PC-9 (cell line): ENCODE data around the gene KIAA2012. TPM values are rescaled to one million over a fixed set of nuclear protein-coding genes. Genes with fewer than 3 reads are reported as not detected.

ENCODE experiments used
- BruUV-seq: library from RNA; stranded (reverse); fragments of 400-500 nt; replicated peaks from 2 replicates; lab custom pipeline; 2021; lab: Mats Ljungman, UMichigan
- CTCF ChIA-PET: fragments of 300-600 bp; sonication (Branson Sonifier 250); formaldehyde crosslinking; loops from one replicate; lab custom pipeline; 2022; ENCODE audit warnings: antibody characterized with exemption; lab: Charles Lee
- POLR2A ChIA-PET: fragments of 300-600 bp; sonication (Branson Sonifier 250); formaldehyde crosslinking; loops from one replicate; lab custom pipeline; 2022; ENCODE audit warnings: antibody characterized with exemption; ENCODE audit not compliant: unreplicated experiment; lab: Charles Lee
- DNase-seq, 2 experiments: peaks; one replicate each; pipeline versions ENCODE4 v3.0.0 to v3.0.0-alpha.2; 2015 to 2022; ENCODE audit warnings: mixed read lengths in 1 of 2
- H2AFZ ChIP-seq: fragments of 200-600 bp; sonication (generic); 2 replicates; pipeline ENCODE4 v1.8.1; 2017; ENCODE audit warnings: antibody characterized with exemption
- H3F3A ChIP-seq: fragments of 200-600 bp; sonication (generic); 2 replicates; pipeline ENCODE4 v1.8.1; 2017; ENCODE audit warnings: antibody characterized with exemption, mild to moderate bottlenecking, low read depth; ENCODE audit not compliant: insufficient read depth
- H3K27ac ChIP-seq: fragments of 200-600 bp; sonication (generic); 2 replicates; pipeline ENCODE4 v1.6.1; 2016; ENCODE audit warnings: mixed run types
- H3K27me3 ChIP-seq: fragments of 200-600 bp; sonication (generic); 2 replicates; pipeline ENCODE4 v1.6.1; 2016; ENCODE audit warnings: low read depth, mixed run types; ENCODE audit not compliant: insufficient read depth
- H3K36me3 ChIP-seq: fragments of 200-600 bp; sonication (generic); 2 replicates; pipeline ENCODE4 v1.6.1; 2016; ENCODE audit warnings: low read depth, mixed run types
- H3K4me1 ChIP-seq: fragments of 200-600 bp; sonication (generic); replicated peaks from 2 replicates; pipeline ENCODE4 v1.6.1; 2016; ENCODE audit warnings: mixed run types; ENCODE audit not compliant: insufficient read depth
- H3K4me2 ChIP-seq: fragments of 200-600 bp; sonication (generic); 2 replicates; pipeline ENCODE4 v1.6.1; 2017; ENCODE audit warnings: mixed run types
- H3K4me3 ChIP-seq: fragments of 200-600 bp; sonication (generic); 2 replicates; pipeline ENCODE4 v1.6.1; 2016; ENCODE audit warnings: mixed run types
- H3K79me2 ChIP-seq: fragments of 200-600 bp; sonication (generic); 2 replicates; pipeline ENCODE4 v1.6.1; 2017; ENCODE audit warnings: low read depth, mixed run types
- H3K9me2 ChIP-seq: fragments of 200-600 bp; sonication (generic); 2 replicates; pipeline ENCODE4 v1.8.1; 2017; ENCODE audit warnings: mild to moderate bottlenecking; ENCODE audit not compliant: insufficient read depth
- H3K9me3 ChIP-seq: fragments of 200-600 bp; sonication (generic); 2 replicates; pipeline ENCODE4 v1.8.1; 2016; ENCODE audit warnings: low read depth; ENCODE audit not compliant: insufficient read depth
- H4K20me1 ChIP-seq: fragments of 200-600 bp; sonication (generic); 2 replicates; pipeline ENCODE4 v1.8.1; 2017; ENCODE audit not compliant: insufficient read depth
- CTCF ChIP-seq: fragments of 200-600 bp; sonication (generic); conservative IDR thresholded peaks from 2 replicates; pipeline ENCODE4 v1.6.1; 2017; ENCODE audit warnings: mixed run types, antibody characterized with exemption, mild to moderate bottlenecking, moderate library complexity
- EZH2 ChIP-seq: fragments of 200-600 bp; sonication (generic); IDR thresholded peaks from 2 replicates; pipeline ENCODE4 v1.8.0; 2017; ENCODE audit warnings: antibody characterized with exemption, low read depth
- intact Hi-C: fragments of 100-400 bp; cut with micrococcal nuclease; formaldehyde crosslinking; loops from one replicate; pipeline ENCODE4 v1.10.0; 2022; ENCODE audit not compliant: unreplicated experiment
- total RNA-seq: library from RNA; stranded (reverse); gene quantifications from 2 replicates; pipeline ENCODE4 v1.2.3, GENCODE V29; 2021

KIAA2012 gene
- total RNA-seq, 1 experiment from 2014 or later, result not detected

DNA sequence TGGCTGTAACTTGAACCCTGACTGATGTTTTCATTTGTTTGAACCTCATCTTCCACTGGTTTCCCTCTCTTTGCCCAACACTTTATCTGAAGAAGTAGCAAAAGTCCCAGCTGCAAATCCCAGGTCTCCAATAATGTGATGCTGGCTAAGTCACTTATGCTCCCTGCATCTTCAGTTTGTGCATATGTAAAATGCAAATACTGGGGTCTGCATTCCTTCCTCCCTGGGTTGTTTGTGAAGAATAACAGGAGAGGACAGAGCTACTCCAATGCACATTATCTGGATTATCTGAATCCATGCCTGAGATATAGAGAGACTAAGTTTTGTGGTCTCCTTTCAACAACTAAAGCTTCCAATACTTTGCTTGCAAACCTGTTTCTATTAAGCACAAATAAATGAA, 22.2 kb downstream of the KIAA2012 start:
- POLR2A ChIA-PET, result interaction anchor here (0.6 kb wide), 1 partner anchor 134 kb away, joined by 3 read pairs; no protein-coding TSS in a partner anchor
- no peaks in the 10 kb centered on the region for H3F3A ChIP-seq
- H3K4me3 ChIP-seq, result no peak overlapping the region
- H3K36me3 ChIP-seq, result no peaks in the 10 kb centered on the region
- DNase-seq, result no peak
- intact Hi-C loops, result no loop called here
- no peaks in the 10 kb centered on the region for H3K4me1 ChIP-seq
- no peaks in the 10 kb centered on the region for H3K9me3 ChIP-seq
- no peaks in the 10 kb centered on the region for H4K20me1 ChIP-seq
- no TSS peak for BruUV-seq
- no peaks in the 10 kb centered on the region for H3K79me2 ChIP-seq
- no peak overlapping the region for H2AFZ ChIP-seq
- no peaks in the 10 kb centered on the region for H3K9me2 ChIP-seq
- H3K27me3 ChIP-seq, result no peaks in the 10 kb centered on the region
- CTCF ChIA-PET, result no interaction called here
- no peak overlapping the region for H3K27ac ChIP-seq
- TF ChIP-seq CTCF (no peak), EZH2 (no peak)
- H3K4me2 ChIP-seq, result no peak overlapping the region

DNA sequence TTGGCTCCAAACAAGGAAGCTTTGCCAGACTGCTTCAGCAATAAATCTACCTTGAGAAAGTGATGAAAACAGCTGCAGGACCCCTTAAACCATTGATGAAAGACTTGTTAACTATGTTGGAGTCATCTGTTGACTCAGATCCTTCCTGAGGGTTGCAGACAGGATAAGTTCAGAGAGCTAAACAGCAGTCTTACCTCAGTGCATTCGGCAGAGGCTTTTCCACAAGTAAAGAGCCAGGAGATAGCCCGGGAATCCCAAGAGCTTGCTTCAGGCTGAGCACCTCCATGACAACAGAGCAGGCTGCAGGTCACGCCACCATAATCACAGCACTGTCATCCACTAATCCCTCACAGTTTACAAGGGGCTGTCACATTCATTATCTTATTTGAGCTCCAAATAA, 23.7 kb downstream of the KIAA2012 start:
- no peaks in the 10 kb centered on the region for H4K20me1 ChIP-seq

GRCh38 chr2:202098291-202098690, 25.2 kb downstream of the KIAA2012 start:
- H3K27ac ChIP-seq, result no peak overlapping the region
- DNase-seq, result no peak
- no peak overlapping the region for H3K4me3 ChIP-seq
- no peaks in the 10 kb centered on the region for H3K4me1 ChIP-seq
- no peak overlapping the region for H3K4me2 ChIP-seq
- no peak overlapping the region for H2AFZ ChIP-seq
- no peaks in the 10 kb centered on the region for H3K9me2 ChIP-seq
- POLR2A ChIA-PET, result no interaction called here
- no peaks in the 10 kb centered on the region for H3K9me3 ChIP-seq
- TF ChIP-seq EZH2, result no peak
- no peak for TF ChIP-seq CTCF
- no peaks in the 10 kb centered on the region for H3K27me3 ChIP-seq
- H3K79me2 ChIP-seq, result no peaks in the 10 kb centered on the region
- BruUV-seq, result no TSS peak
- no peaks in the 10 kb centered on the region for H3F3A ChIP-seq
- intact Hi-C loops, result no loop called here
- no peaks in the 10 kb centered on the region for H4K20me1 ChIP-seq
- CTCF ChIA-PET, result no interaction called here
- no peaks in the 10 kb centered on the region for H3K36me3 ChIP-seq

More for the DNA sequence above, 23.7 kb downstream of the KIAA2012 start:
- intact Hi-C loops, result no loop called here
- DNase-seq, result no peak
- Histone ChIP-seq H2AFZ (no peak overlapping the region), H3K4me3 (no peak overlapping the region), H3K4me1 (no peaks in the 10 kb centered on the region), H3K4me2 (no peak overlapping the region), H3K9me2 (no peaks in the 10 kb centered on the region), H3K36me3 (no peaks in the 10 kb centered on the region), H3K27me3 (no peaks in the 10 kb centered on the region), H3K27ac (no peak overlapping the region), H3K79me2 (no peaks in the 10 kb centered on the region), H3F3A (no peaks in the 10 kb centered on the region), H3K9me3 (no peaks in the 10 kb centered on the region)
- no TSS peak for BruUV-seq
- ChIA-PET POLR2A (no interaction called here), CTCF (no interaction called here)
- TF ChIP-seq EZH2 (no peak), CTCF (no peak)
